Stimulated activated naive CD4-positive, alpha-beta T cell (primary cell): Measurements from ENCODE around the gene SERPIND1.
"Not testable (repeated sequence)": the region's sequence is repeated elsewhere in the genome, so short reads cannot be mapped to it uniquely, and the experiment has no call there.

Experiments used
- DNase-seq, 6 experiments: peaks; one replicate each; lab custom pipeline; 2025; lab: John Stamatoyannopoulos, UW

The SERPIND1 gene

GRCh38 chr22:20813056-20813455 lies 39.1 kb downstream of the SERPIND1 start:
- no peak for DNase-seq

- DNase-seq: no peak
Observed at GRCh38 chr22:20814221-20814808, 40.4 kb downstream of the SERPIND1 start.

DNA sequence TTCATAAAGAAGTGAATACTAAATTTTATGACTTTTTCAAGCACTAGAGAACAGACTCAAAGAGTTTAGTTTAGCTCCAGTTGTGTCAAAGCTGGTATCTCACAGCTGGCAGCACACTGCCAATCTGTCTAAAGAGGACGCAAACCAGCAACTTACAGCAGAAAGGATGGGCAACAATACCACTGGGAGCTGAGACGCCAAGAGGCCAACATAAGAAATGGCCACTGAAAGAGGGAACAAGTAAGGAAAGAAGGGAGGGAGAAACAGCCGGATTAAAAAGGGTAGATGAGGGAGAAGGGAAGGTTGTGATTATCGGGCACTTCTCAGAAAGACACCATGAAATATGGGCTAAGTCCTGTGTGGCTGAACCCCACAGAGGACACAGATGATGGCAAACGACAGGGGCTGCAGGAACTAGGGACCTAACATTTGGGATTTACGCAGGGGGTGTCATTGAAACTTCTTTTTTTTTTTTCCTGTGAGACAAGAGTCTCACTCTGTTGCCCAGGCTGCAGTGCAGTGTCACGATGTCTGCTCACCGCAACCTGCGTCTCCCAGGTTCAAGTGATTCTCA lies 41.7 kb downstream of the SERPIND1 start:
- no peak for DNase-seq

DNA sequence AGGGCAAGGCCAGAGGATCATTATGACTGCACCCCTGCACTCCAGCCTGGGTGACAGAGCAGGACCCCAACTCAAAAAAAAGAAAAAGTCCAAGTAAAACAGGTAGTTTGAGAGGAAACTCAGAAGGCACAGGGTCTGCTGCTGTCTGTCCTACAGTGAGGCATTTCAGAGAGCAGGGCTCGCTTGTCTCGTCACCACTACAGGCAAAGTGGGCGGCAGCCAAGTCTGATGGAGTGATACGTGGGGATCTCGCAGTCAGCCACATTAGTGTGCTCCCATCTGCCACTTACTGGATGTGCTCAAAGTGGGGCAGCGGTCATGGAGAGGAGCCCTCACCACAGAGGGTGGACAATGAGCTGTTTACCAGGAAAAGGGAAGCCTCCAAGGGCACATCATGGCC lies 42.6 kb downstream of the SERPIND1 start:
- no peak for DNase-seq

GRCh38 chr22:20818471-20818870 lies 44.6 kb downstream of the SERPIND1 start:
- no peak for DNase-seq

- DNase-seq: no peak
Observed at GRCh38 chr22:20819471-20819870, 45.6 kb downstream of the SERPIND1 start.

DNA sequence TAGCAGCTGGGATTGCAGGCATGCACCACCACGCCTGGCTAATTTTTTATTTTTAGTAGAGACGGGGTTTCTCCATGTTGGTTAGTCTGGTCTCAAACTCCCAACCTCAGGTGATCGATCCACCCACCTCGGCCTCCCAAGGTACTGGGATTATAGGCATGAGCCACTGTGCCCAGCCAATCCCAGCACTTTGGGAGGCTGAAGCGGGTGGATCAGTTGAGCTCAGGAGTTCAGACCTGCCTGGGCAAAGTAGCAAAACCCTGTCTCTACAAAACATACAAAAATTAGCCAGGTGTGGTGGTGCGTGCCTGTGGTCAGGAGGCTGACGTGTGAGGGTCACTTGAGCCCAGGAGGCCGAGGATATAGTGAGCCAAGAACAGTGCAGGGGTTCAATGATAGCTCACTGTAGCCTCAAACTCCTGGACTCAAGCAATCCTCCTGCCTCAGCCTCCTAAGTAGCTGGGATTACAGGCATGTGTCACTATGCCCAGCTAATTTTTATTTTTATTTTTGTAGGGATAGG lies 47.9 kb downstream of the SERPIND1 start:
- DNase-seq: not testable (repeated sequence)

GRCh38 chr22:20822240-20822639 lies 48.3 kb downstream of the SERPIND1 start:
- DNase-seq: no peak

DNA sequence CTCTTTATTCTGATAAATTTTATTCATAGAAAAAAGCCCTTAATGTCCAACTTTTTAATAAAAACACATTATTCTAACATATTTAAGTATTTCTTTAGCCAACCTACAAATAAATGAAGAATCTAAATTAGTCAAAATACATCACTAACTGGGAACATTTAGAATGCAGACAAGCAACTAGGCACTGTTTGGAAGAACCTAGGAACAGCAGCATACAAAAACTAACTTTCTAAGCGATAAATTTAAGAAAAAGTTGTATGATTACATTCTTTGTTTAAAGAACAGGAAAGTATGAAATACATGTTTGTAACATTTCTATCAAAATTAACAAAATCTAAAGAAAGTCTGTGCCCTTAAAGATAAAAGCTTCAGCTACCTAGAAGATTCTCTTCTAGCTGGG lies 49.4 kb downstream of the SERPIND1 start:
- DNase-seq: no peak

DNA sequence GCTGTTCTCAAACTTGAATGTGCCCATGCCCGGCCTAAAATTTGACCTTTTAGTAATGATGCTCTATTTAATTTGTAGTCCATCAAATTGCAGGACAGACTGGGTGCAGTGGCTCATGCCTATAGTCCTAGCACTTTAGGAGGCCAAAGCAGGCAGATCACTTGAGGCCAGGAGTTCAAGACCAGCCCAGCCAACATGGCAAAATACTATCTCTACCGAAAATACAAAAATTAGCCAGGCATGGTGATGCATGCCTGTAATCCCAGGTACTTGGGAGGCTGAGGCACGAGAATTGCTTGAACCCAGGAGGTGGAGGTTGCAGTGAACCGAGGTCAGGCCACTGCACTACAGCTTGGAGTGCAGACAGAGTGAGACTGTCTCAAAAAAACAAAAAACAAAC lies 51.3 kb downstream of the SERPIND1 start:
- DNase-seq: not testable (repeated sequence)

DNA sequence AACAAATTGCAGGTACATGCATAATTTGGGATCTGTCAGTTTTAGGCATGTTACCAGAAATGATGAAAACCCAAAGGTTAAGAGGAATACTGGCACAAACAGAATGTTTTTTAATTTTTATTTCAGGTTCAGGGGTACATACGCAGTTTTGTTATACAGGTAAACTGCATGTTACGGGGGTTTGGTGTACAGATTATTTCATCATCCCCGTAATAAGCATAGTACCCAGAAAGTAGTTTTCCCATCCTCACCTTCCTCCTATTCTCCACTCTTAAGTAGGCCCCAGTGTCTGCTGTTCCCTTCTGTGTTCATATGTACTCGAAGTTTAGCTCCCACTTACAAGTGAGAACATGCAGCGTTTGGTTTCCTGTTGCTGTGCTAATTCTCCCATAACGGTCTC lies 51.7 kb downstream of the SERPIND1 start:
- DNase-seq: no peak

GRCh38 chr22:20826373-20827152 lies 52.6 kb downstream of the SERPIND1 start:
- not testable (repeated sequence) for DNase-seq

DNA sequence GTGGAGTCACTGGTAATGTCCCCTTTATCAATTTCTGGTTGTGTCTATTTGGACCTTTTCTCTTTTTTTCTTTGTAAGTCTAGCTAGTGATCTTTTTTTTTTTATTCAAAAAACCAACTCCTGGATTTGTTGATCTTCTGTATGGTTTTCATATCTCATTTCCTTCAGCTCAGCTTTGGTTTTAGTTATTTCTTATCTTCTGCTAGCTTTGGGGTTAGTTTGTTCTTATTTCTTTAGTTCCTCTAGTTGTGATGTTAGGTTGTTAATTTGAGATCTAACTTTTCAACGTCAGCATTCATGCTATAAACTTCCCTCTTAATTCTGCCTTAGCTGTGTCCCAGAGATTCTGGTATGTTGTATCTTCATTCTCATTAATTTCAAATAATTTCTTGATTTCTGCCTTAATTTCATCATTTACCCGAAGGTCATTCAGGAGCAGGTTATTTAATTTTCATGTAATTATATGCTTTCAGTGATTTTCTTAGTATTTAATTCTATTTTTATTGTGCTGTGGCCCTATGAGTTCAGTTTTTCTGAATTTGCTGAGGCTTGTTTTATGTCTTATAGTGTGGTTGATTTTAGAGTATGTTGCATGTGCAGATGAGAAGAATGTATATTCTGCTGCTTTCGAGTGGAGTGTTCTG lies 55.7 kb downstream of the SERPIND1 start:
- no peak for DNase-seq

DNA sequence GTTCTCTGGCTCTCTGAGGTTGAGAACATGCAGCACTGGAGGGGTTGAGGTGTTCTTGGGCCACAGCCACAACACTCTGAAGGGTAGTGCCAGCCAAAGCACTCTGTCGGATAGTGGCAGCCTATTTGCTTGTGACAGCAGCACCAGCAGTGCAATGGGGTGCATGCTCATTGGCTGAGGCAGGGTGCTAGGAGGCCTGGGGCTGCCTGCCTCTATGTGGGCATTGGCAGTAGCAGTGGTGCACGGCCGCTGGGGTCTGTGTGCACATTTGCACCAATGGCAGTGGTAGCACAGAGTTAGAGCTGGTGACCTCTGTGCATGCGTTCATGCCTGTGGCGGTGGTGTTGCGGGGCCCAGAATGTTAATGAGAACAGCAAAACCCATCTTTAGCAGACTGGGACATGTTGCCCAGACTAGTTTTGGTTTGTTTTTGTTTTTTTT lies 59.3 kb downstream of the SERPIND1 start:
- DNase-seq: no peak

DNA sequence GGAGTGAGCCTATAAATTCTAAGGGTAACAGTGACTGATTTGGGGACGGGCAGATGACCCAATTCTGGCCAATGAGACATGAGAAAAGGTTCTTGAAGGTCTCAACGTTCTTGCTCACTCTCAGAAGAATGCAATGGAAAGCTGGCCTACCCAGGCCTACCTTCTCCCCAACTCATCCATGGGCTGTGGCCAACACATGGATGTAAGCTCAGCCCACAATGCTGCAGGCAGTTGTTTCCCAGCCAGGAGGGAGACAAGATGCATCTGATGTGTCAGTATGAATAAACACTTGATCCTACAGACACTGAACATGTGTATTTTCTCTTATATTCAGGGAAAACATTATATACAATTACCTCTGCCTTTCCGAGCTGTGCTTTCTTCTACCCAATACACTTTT lies 60.3 kb downstream of the SERPIND1 start:
- no peak for DNase-seq

GRCh38 chr22:20834725-20835124 lies 60.8 kb downstream of the SERPIND1 start:
- DNase-seq: no peak
